Measurements from ENCODE around the gene MINAR2.

- no peak for TF ChIP-seq CTCF (IDR thresholded peaks at IDR 0.05)
- no peak for TF ChIP-seq POLR2A (IDR thresholded peaks at IDR 0.05)
Measured at GRCh38 chr5:129781594-129781993, 33.7 kb downstream of the MINAR2 start.
